ENCODE results near the gene DES.

Gene DES

DNA sequence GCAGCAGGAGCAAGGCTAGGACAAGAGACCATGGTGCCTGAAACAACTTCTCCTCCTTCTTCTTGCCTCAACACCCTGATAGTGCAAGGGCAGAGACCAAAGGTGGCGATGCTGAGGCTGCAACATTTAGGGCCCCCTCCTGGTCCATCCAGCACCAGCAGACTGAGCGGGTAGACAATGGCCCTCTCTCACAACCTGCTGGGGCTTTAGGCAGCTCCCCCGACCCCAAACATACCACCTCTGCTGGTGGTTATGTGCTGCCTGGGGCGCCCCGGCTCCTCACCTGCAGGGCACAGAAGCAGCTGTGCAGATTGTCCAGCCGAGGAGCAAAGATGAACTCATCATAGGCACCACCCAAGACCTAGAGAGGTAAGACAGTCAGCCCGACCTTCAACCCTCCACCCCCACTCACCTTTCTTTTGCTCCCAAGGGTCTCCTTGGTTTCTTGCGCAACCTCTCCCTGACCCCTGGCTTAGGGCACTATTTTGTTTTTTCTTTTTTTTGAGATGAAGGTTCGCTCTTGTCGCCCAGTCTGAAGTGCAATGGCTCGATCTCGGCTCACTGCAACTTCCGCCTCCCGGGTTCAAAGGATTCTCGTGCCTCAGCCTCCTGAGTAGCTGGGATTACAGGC is 34.0 kb upstream of the DES start:
- no peak overlapping the region for H3K4me3 ChIP-seq (ENCODE audit: low read depth, low read length)
- no peak for DNase-seq (ENCODE audit: low read depth)
- TF ChIP-seq, protein P1, sequence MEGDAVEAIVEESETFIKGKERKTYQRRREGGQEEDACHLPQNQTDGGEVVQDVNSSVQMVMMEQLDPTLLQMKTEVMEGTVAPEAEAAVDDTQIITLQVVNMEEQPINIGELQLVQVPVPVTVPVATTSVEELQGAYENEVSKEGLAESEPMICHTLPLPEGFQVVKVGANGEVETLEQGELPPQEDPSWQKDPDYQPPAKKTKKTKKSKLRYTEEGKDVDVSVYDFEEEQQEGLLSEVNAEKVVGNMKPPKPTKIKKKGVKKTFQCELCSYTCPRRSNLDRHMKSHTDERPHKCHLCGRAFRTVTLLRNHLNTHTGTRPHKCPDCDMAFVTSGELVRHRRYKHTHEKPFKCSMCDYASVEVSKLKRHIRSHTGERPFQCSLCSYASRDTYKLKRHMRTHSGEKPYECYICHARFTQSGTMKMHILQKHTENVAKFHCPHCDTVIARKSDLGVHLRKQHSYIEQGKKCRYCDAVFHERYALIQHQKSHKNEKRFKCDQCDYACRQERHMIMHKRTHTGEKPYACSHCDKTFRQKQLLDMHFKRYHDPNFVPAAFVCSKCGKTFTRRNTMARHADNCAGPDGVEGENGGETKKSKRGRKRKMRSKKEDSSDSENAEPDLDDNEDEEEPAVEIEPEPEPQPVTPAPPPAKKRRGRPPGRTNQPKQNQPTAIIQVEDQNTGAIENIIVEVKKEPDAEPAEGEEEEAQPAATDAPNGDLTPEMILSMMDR (IDR thresholded peaks at IDR 0.05; ENCODE audit: insufficient read depth, low read depth, low read length, missing control alignments) = no peak

DNA sequence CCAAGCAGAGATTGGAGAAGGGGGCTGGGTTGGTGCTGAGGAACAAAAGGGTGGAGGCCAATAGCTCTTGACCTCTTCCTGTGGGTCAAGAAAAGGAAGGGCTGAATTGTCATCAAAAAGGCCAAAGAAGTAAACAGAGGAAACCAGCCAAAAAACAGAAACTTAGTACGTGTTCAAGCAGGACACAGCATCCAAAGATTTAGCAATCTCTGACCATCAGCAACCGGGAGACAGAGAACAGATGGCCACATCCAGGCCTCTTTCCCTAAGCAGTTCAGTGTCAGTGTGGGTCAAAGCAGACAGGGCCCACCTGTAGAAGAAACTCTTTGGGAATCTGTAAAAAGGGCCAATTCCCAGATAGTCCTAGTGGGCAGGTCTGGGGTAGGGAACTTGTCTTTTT is 33.3 kb upstream of the DES start:
- DNase-seq (ENCODE audit: low read depth) = no peak
- no peak overlapping the region for H3K4me3 ChIP-seq (ENCODE audit: low read depth, low read length)
- TF ChIP-seq, protein P1 (IDR thresholded peaks at IDR 0.05; ENCODE audit: insufficient read depth, low read depth, low read length, missing control alignments) = no peak

DNA sequence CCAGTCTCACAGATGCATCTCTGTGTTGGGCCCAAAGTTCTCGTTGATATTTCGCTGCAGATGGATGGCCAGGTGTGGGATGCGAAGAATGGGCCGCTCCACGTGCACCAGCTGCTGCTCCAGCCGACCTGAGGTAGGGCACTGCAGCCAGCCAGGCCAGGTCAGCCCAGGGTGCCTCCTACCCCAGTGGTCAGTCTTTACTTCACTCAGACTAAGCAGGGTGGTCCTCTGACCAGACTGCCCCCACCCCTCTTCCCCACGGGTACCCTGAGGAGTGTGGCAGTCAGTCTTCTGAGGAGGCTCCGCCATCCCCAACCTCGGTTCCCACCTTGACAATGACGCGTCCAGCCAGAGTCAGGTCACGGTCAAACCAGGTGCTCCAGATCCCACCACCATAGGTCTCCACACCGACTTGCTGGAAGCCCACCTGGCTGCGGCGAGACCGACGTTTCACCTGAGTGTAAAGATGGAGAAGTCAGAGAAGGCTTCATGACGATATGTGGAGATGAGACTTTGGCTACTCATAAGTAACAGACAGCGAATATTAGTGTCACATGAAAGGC is 32.1 kb upstream of the DES start:
- no peak overlapping the region for H3K4me3 ChIP-seq (ENCODE audit: low read depth, low read length)
- TF ChIP-seq, protein P1 (IDR thresholded peaks at IDR 0.05; ENCODE audit: insufficient read depth, low read depth, low read length, missing control alignments) = no peak
- no peak for DNase-seq (ENCODE audit: low read depth)

DNA sequence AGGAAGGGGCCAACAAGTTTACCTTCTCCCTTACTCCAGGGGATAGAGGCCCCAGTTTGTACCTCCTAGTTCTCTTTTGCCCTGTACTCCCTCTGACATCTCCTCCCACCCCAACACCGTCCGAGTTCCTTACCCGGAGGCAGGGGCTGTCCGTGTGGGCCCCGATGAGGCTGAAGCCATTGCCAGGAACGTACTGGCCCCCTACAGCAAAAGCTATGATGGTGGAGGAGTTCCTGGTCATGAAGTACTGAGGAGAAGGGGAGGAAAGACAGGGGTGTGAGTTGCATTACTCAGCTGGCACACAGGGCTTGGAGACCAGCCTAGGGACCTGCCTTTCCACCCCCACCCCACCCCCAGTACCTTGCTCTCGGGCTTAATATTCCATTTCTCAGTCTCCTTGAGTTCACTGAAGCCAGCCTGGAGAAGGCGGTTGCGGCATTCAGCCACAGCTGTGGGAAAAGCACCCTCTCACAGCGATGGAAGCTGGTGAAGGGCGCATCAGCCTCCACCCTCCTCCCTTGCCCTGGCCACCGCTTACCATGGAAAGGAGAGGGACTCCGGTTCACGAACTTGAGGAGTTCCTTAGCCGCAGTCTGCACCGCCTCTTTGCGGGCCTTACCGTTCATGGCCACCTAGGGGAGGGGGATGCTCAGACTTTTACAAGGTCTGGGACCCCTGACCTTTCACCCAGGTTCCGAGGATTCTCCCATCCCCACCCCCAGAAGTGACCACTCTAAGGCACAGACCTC is 31.5 kb upstream of the DES start:
- TF ChIP-seq, protein P1 (IDR thresholded peaks at IDR 0.05; ENCODE audit: insufficient read depth, low read depth, low read length, missing control alignments) = no peak
- no peak for DNase-seq (ENCODE audit: low read depth)
- peak overlapping the region; percentile 85 for H3K4me3 ChIP-seq (ENCODE audit: low read depth, low read length)

DNA sequence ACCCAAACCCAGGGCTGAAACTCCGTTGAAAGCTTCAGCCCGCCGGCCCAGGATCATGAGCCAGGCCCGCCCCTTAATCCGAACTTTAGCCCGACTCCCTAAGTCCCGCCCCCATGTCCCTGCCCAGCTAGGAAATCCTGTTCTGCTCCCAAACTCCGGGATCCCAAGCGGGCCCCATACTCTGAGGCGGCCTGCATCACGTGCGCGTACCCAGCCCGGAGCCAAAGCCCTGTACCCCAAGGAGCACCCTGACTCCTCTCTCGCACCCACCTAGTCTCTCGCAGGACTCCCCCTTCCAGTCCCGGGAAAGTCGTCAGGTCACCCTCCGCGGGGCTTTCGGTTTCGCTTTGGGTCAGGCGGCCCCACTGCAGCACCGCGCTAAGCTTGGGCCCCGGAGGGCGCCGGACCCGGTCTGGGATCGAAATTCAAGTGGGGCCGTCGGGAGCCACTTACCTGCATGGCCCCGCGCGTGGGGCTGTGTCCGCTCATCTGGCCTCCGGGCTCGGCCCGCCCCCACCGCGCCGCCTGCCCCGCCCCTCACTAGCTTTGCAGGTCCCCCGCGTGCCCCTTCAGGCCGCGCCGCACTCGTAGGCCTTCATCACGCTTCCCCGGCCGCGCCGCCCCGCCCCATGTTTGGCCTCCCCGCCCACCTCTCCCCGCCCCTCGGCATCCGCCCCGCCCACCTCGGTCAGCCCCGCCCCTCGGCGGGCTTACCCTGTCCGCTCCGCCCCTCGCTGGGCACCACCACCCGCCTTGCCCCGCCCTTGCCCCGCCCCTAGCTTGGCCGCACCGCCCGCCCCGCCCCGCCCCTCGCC is 30.7 kb upstream of the DES start, which contains the start of gene DNPEP:
Gene DNPEP, minus strand, starts transcription at position 607 of the 815 bp plus-strand sequence. Its CDS starts 118 bp downstream, at position 489.
- DNase-seq (ENCODE audit: low read depth) = peak; percentile 96
- peak within 1 kb of the TSS; percentile 85 for H3K4me3 ChIP-seq (ENCODE audit: low read depth, low read length)
- TF ChIP-seq, protein P1 (IDR thresholded peaks at IDR 0.05; ENCODE audit: insufficient read depth, low read depth, low read length, missing control alignments) = no peak

DNA sequence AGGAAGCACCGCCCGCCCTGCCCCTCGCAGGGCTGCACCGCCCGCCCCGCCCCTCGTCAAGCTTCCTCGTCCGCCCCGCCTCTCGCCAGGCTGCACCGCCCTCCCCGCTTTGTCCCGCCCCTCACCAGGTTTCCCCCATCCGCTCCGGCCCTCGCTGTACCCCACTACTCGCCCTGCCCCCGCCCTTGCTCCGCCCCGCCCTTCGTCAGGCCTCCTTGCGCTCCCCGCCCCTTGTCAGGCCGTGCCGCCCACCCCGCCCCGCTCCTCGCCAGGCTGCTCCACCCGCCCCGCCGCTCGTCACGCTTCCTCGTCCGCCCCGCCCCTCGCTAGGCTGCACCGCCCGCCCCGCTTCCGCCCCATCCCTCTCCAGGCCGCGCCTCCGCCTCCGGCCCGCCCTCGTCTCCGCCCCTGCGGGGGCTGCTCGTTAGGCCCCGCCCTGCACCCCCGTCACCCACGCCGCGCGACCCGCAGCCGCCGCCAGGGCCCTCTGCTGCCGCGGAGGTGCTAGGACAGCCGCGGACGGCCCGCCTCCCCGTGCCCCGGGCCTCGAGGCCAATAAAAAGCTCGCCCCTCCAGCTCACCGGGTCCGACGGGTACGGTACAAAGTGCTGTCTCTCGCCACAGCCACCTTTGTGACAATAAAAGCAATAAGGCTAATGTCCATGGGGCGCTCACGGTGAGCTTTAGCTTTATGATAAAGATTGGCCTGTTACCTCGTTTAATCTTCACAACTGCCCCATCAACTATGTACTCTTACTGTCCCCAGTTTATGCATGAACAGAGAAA is 29.9 kb upstream of the DES start:
- TF ChIP-seq, protein P1 (IDR thresholded peaks at IDR 0.05; ENCODE audit: insufficient read depth, low read depth, low read length, missing control alignments) = peak; percentile 51
- H3K4me3 ChIP-seq (ENCODE audit: low read depth, low read length) = peak overlapping the region; percentile 56
- peak; percentile 98 for DNase-seq (ENCODE audit: low read depth)

All from GM12865 (cell line).